K562 (cell line): ENCODE results near the gene TMIGD2. TPM values are rescaled to one million over a fixed set of nuclear protein-coding genes. Genes with fewer than 3 reads are reported as not detected.

Experiments
- ATAC-seq: fragments of 200-7000 bp; cut with Tn5 transposase; 3 replicates; pipeline ENCODE4 v1.9.1; 2020; ENCODE audit warnings: moderate library complexity
- BruUV-seq: library from RNA; stranded (reverse); fragments of 400-500 nt; replicated peaks from 2 replicates; lab custom pipeline; 2021; lab: Mats Ljungman, UMichigan
- CTCF ChIA-PET: fragments of 300-600 bp; formaldehyde crosslinking; extraction: SDS; loops from one replicate; lab custom pipeline; 2021; ENCODE audit warnings: low intra/inter-chr PET ratio; lab: Yijun Ruan, JAX
- POLR2A ChIA-PET: fragments of 300-600, 350-650 bp; sonication (Branson Sonifier 250); formaldehyde crosslinking; extraction: SDS; loops from one replicate; lab custom pipeline; 2021; ENCODE audit warnings: antibody characterized with exemption, inconsistent platforms; lab: Yijun Ruan, JAX
- DNase-seq, 4 experiments: peaks; one replicate each; pipeline versions ENCODE4 v3.0.0 to v3.0.0-alpha.2; 2011 to 2018; ENCODE audit warnings: low spot score in 3 of 4, mixed read lengths in 3 of 4; ENCODE audit errors: extremely low read depth in 1 of 4
- FAIRE-seq: peaks from 2 replicates; lab custom pipeline; 2011; peaks lifted over from hg19 to GRCh38; lab: Jason Lieb, UNC
- H2AFZ ChIP-seq: 2 replicates; pipeline ENCODE4 v1.6.0; 2011; ENCODE audit warnings: low read depth, low read length, control low read depth, inconsistent platforms
- H3K27ac ChIP-seq: fragments of 200-600 bp; 3 replicates; pipeline ENCODE4 v1.8.0; 2011; ENCODE audit warnings: low read depth, mild to moderate bottlenecking, control low read depth, inconsistent platforms, low read length, moderate library complexity, mixed read lengths; ENCODE audit errors: extremely low read depth
- H3K27me3 ChIP-seq, 2 experiments: fragments of 300-600 bp in 1 of 2; 2 replicates in 1 of 2; 3 replicates in 1 of 2; pipeline versions ENCODE4 v1.6.0 to v1.8.0; 2011; ENCODE audit warnings: inconsistent platforms in 2 of 2, low read length in 2 of 2, mild to moderate bottlenecking in 1 of 2, mixed read lengths in 1 of 2, moderate library complexity in 1 of 2; ENCODE audit not compliant: control insufficient read depth in 2 of 2, insufficient read depth in 2 of 2
- H3K36me3 ChIP-seq: fragments of 300-600 bp; 3 replicates; pipeline ENCODE4 v1.8.0; 2011; ENCODE audit warnings: mild to moderate bottlenecking, low read length, inconsistent platforms; ENCODE audit not compliant: control insufficient read depth, insufficient read depth
- H3K4me1 ChIP-seq, 2 experiments: fragments of 200-600 bp in 1 of 2; replicated peaks in 1 of 2; 2 replicates in 1 of 2; 3 replicates in 1 of 2; pipeline versions ENCODE4 v1.5.1 to v1.8.0; 2011; ENCODE audit warnings: inconsistent platforms in 2 of 2, low read length in 2 of 2, mild to moderate bottlenecking in 1 of 2, mixed read lengths in 1 of 2, moderate library complexity in 1 of 2; ENCODE audit not compliant: control insufficient read depth in 2 of 2, insufficient read depth in 2 of 2
- H3K4me2 ChIP-seq: 2 replicates; pipeline ENCODE4 v1.6.1; 2011; ENCODE audit warnings: low read length, control low read depth, inconsistent platforms, mixed read lengths; ENCODE audit not compliant: insufficient read depth
- H3K4me3 ChIP-seq: fragments of 200-600 bp; sonication (generic), shearing (Covaris generic); 2 replicates; pipeline ENCODE4 v1.5.1; 2016; ENCODE audit warnings: control low read depth, inconsistent platforms
- H3K79me2 ChIP-seq: fragments of 200-600 bp; 3 replicates; pipeline ENCODE4 v1.8.0; 2011; ENCODE audit warnings: low read length, inconsistent platforms; ENCODE audit not compliant: control insufficient read depth, insufficient read depth
- H3K9ac ChIP-seq, 2 experiments: 2 replicates each; pipeline versions ENCODE4 v1.6.0 to v1.6.1; 2011; ENCODE audit warnings: low read depth in 2 of 2, low read length in 2 of 2, control low read depth in 1 of 2, inconsistent platforms in 1 of 2, mild to moderate bottlenecking in 1 of 2, mixed read lengths in 1 of 2; ENCODE audit not compliant: insufficient read depth in 1 of 2
- H3K9me1 ChIP-seq: one replicate; pipeline ENCODE4 v1.6.0; 2011; ENCODE audit warnings: inconsistent platforms, mild to moderate bottlenecking, low read length, moderate library complexity; ENCODE audit not compliant: control insufficient read depth, insufficient read depth
- H3K9me3 ChIP-seq: replicated peaks from 2 replicates; pipeline ENCODE4 v1.5.1; 2011; ENCODE audit warnings: low read depth, low read length, inconsistent platforms; ENCODE audit not compliant: control insufficient read depth, insufficient read depth
- H4K20me1 ChIP-seq: replicated peaks from 2 replicates; pipeline ENCODE4 v1.6.1; 2011; ENCODE audit warnings: low read length, inconsistent platforms, mixed read lengths; ENCODE audit not compliant: control insufficient read depth, insufficient read depth
- BCOR ChIP-seq: fragments of 450-650 bp; IDR thresholded peaks from 2 replicates; pipeline ENCODE4 v1.6.1; 2016
- CBFA2T3 ChIP-seq: fragments of 450-650 bp; IDR thresholded peaks from 2 replicates; pipeline ENCODE4 v1.6.1; 2017
- CREB1 ChIP-seq, 2 experiments: sonication (generic) in 1 of 2; formaldehyde crosslinking in 1 of 2; IDR thresholded peaks; 2 replicates each; pipeline versions ENCODE4 v1.6.1 to v1.8.0; 2012 to 2022; ENCODE audit warnings: inconsistent platforms in 1 of 2, mild to moderate bottlenecking in 1 of 2, missing genetic modification reagents in 1 of 2, moderate library complexity in 1 of 2
- DEAF1 ChIP-seq: fragments of 450-650 bp; formaldehyde crosslinking; IDR thresholded peaks from 2 replicates; pipeline ENCODE4 v1.4.0; 2020; ENCODE audit warnings: mild to moderate bottlenecking, moderate library complexity
- DNMT1 ChIP-seq: fragments of 450-650 bp; IDR thresholded peaks from 2 replicates; pipeline ENCODE4 v1.6.1; 2016; ENCODE audit warnings: antibody characterized with exemption, mild to moderate bottlenecking
- EGR1 ChIP-seq: fragments of 450-650 bp; conservative IDR thresholded peaks from 2 replicates; pipeline ENCODE4 v1.6.1; 2017; ENCODE audit warnings: mild to moderate bottlenecking
- ESRRB ChIP-seq: fragments of 250-450 bp; sonication (Bioruptor Pico); IDR thresholded peaks from 2 replicates; pipeline ENCODE4 v1.5.0; 2020; ENCODE audit warnings: mild to moderate bottlenecking, moderate library complexity, borderline replicate concordance
- HDAC1 ChIP-seq, 2 experiments: fragments of 450-650 bp; IDR thresholded peaks; 2 replicates each; pipeline ENCODE4 v1.6.1; 2016 to 2017; ENCODE audit warnings: inconsistent platforms in 1 of 2, mild to moderate bottlenecking in 1 of 2, moderate library complexity in 1 of 2
- HDAC2 ChIP-seq: fragments of 450-650 bp; IDR thresholded peaks from 2 replicates; pipeline ENCODE4 v1.6.1; 2016; ENCODE audit warnings: mild to moderate bottlenecking
- JUND ChIP-seq, 2 experiments: IDR thresholded peaks; 2 replicates in 1 of 2; 3 replicates in 1 of 2; pipeline ENCODE4 v1.6.1; 2011; ENCODE audit warnings: borderline replicate concordance in 2 of 2, low read depth in 2 of 2, low read length in 2 of 2, improper control_type of control experiment in 1 of 2, missing biosample characterization in 1 of 2, missing genetic modification characterization in 1 of 2, missing genetic modification reagents in 1 of 2
- KLF16 ChIP-seq: IDR thresholded peaks from 2 replicates; pipeline ENCODE4 v1.6.1; 2016; ENCODE audit warnings: antibody characterized with exemption
- MEIS2 ChIP-seq: fragments of 450-650 bp; IDR thresholded peaks from 2 replicates; pipeline ENCODE4 v1.6.1; 2014; ENCODE audit warnings: mild to moderate bottlenecking; ENCODE audit not compliant: partially characterized antibody
- PHF20 ChIP-seq: fragments of 450-650 bp; IDR thresholded peaks from 2 replicates; pipeline ENCODE4 v1.6.1; 2018; ENCODE audit not compliant: partially characterized antibody
- PHTF2 ChIP-seq: fragments of 250-450 bp; sonication (Bioruptor Pico); IDR thresholded peaks from 2 replicates; pipeline ENCODE4 v1.5.0; 2021; ENCODE audit warnings: mild to moderate bottlenecking
- PKNOX1 ChIP-seq: fragments of 450-650 bp; IDR thresholded peaks from 2 replicates; pipeline ENCODE4 v1.6.1; 2016
- RBM25 ChIP-seq: fragments of 200-400 bp; formaldehyde crosslinking; IDR thresholded peaks from 2 replicates; pipeline ENCODE4 v1.6.1; 2018; ENCODE audit warnings: low read length, low read depth, moderate library complexity; ENCODE audit not compliant: severe bottlenecking
- ZNF354B ChIP-seq: fragments of 250-450 bp; sonication (Bioruptor Pico); IDR thresholded peaks from 2 replicates; pipeline ENCODE4 v1.4.0; 2020
- ZNF408 ChIP-seq: fragments of 250-450 bp; sonication (Bioruptor Pico); IDR thresholded peaks from 2 replicates; pipeline ENCODE4 v1.4.0; 2020; ENCODE audit warnings: low read depth, mild to moderate bottlenecking, moderate library complexity
- ZNF695 ChIP-seq: fragments of 450-650 bp; formaldehyde crosslinking; IDR thresholded peaks from 2 replicates; pipeline ENCODE4 v1.4.0; 2020; ENCODE audit warnings: mild to moderate bottlenecking, moderate library complexity
- WGBS: fragments of 100-300 bp; shearing (Covaris generic); methylation state at CpG from one replicate; pipeline ENCODE4 v1.1.6; 2016; ENCODE audit warnings: low coverage, mixed read lengths; ENCODE audit not compliant: insufficient coverage; ENCODE audit errors: missing lambda C conversion rate; 5-methylcytosine and 5-hydroxymethylcytosine counted together
- in situ Hi-C: fragments of 300-500 bp; cut with MboI; formaldehyde crosslinking; loops from 4 replicates; pipeline ENCODE4 v1.15.0; 2018; ENCODE audit warnings: inconsistent platforms, mixed read lengths
- intact Hi-C: fragments of 100-400 bp; cut with micrococcal nuclease; formaldehyde crosslinking; loops from 2 replicates; pipeline ENCODE4 v1.14.2; 2022
- polyA plus RNA-seq, 8 experiments: library from polyadenylated mRNA; depleted of rRNA in 4 of 8; stranded (reverse) in 5 of 8; unstranded in 3 of 8; fragments of >200 nt; fragmentation: Nextera tagmentation in 2 of 8; fragmentation: Illumina TruSeq in 1 of 8; extraction: Ambion mirVana in 2 of 8; extraction: Trizol in 1 of 8; gene quantifications; 2 replicates each; pipeline versions ENCODE4 v1.2.1 to v1.2.3, GENCODE V29; 2011 to 2014; ENCODE audit warnings: inconsistent platforms in 1 of 8, missing spikeins in 1 of 8
- total RNA-seq, 7 experiments: library from RNA; depleted of rRNA in 6 of 7; stranded (reverse); fragments of >200 nt in 6 of 7; fragmentation: Illumina TruSeq in 2 of 7; extraction: Trizol in 2 of 7; gene quantifications; 2 replicates each; pipeline versions ENCODE4 v1.2.1 to v1.2.3, GENCODE V29; 2011 to 2021; ENCODE audit warnings: low replicate concordance in 1 of 7

TMIGD2 gene
- total and polyA plus RNA-seq, 9 of the 15 experiments (the other 6 are each of a cell fraction or from before 2014, with no cell fraction given), result not detected

- TF ChIP-seq CBFA2T3 (no peak), DEAF1 (CRISPR knock-in tag) (no peak), ZNF695 (no peak), ZNF408 (CRISPR knock-in tag) (no peak), PHTF2 (CRISPR knock-in tag) (no peak), JUND (IDR thresholded peaks at IDR 0.05; ENCODE audit: borderline replicate concordance, low read depth, low read length) (no peak), JUND (tag; IDR thresholded peaks at IDR 0.05; ENCODE audit: borderline replicate concordance, low read depth, low read length) (no peak)
- TF ChIP-seq, all 486 proteins: peak for 0
Observed at GRCh38 chr19:4278010-4278409, 24.2 kb downstream of the TMIGD2 start (continued).

GRCh38 chr19:4277191-4277696 lies 24.9 kb downstream of the TMIGD2 start:
- H3K4me2 ChIP-seq, result no peak overlapping the region
- H3K79me2 ChIP-seq, result no peaks in the 10 kb centered on the region
- ATAC-seq, result no peak
- H4K20me1 ChIP-seq, result no peaks in the 10 kb centered on the region
- no peak overlapping the region for H3K4me3 ChIP-seq
- peaks cover 0 to 22% of the 10 kb centered on the region in 2 experiments; a peak in 4 of 5 replicates for H3K4me1 ChIP-seq
- ChIA-PET CTCF (no interaction called here), POLR2A (interaction anchor here (0.6 to 1.6 kb wide), 4 partner anchors 10 to 20 kb away, joined by 3 to 4 read pairs (median 3); no protein-coding TSS in a partner anchor)
- intact Hi-C loops, result no loop called here
- no peaks in the 10 kb centered on the region for H3K9me3 ChIP-seq
- H3K36me3 ChIP-seq, result no peaks in the 10 kb centered on the region
- H2AFZ ChIP-seq, result no peak overlapping the region; the same call in 1 of the 2 replicates
- BruUV-seq, result no TSS peak
- peaks cover 9 to 17% of the 10 kb centered on the region in 2 experiments; a peak in 4 of 5 replicates for H3K27me3 ChIP-seq
- FAIRE-seq, result no peak
- DNase-seq, result peak in 3 of 4 experiments; percentile 24 to 40 (median 39)
- 10% methylated on average over 16 of the region's 16 CpGs for WGBS
- no peaks in the 10 kb centered on the region for H3K9me1 ChIP-seq
- in situ Hi-C loops, result loop anchor here (10.0 kb wide), 1 partner anchor 68 kb away; the partner anchor contains the start of gene MPND
- H3K9ac ChIP-seq, result 0 out of 4 replicates have a peak overlapping the region, but pooled peaks of 1 of the 2 experiments have one; percentile 31
- no peak overlapping the region for H3K27ac ChIP-seq
- TF ChIP-seq MEIS2, result peak; percentile 75
- TF ChIP-seq BCOR, result peak; percentile 96
- no peak for TF ChIP-seq CREB1 (IDR thresholded peaks at IDR 0.05)
- no peak for TF ChIP-seq CREB1 (CRISPR knock-in tag; IDR thresholded peaks at IDR 0.05)
- no peak for TF ChIP-seq ZNF354B (CRISPR knock-in tag)
- no peak for TF ChIP-seq DNMT1
- 0 out of 4 replicates have a peak, but pooled peaks of 1 of the 2 experiments have one; percentile 32 for TF ChIP-seq HDAC1 (IDR thresholded peaks at IDR 0.05)
- peak; percentile 42 for TF ChIP-seq PHF20
- TF ChIP-seq KLF16, result no peak
- TF ChIP-seq ESRRB (CRISPR knock-in tag), result no peak
- TF ChIP-seq PKNOX1, result peak; percentile 6; the same call in 1 of the 2 replicates
- TF ChIP-seq HDAC2, result 0 out of 2 replicates have a peak, but pooled peaks have one; percentile 27
- peak; percentile 58 for TF ChIP-seq EGR1
- peak; percentile 74 for TF ChIP-seq RBM25
